ENCODE data around the gene TUT1. TPM values are rescaled to one million over a fixed set of nuclear protein-coding genes. Genes with fewer than 3 reads are reported as not detected.
"Not testable (repeated sequence)": the region's sequence is repeated elsewhere in the genome, so short reads cannot be mapped to it uniquely, and the experiment has no call there.

TUT1 gene
- total RNA-seq, 1 donor from 2014 or later = 14.7 TPM

GRCh38 chr11:62561677-62562230 is 29.6 kb downstream of the TUT1 start:
- ATAC-seq (ENCODE audit: poor library complexity); intact Hi-C loops (cut with DNase I); DNase-seq: not testable (repeated sequence)

DNA sequence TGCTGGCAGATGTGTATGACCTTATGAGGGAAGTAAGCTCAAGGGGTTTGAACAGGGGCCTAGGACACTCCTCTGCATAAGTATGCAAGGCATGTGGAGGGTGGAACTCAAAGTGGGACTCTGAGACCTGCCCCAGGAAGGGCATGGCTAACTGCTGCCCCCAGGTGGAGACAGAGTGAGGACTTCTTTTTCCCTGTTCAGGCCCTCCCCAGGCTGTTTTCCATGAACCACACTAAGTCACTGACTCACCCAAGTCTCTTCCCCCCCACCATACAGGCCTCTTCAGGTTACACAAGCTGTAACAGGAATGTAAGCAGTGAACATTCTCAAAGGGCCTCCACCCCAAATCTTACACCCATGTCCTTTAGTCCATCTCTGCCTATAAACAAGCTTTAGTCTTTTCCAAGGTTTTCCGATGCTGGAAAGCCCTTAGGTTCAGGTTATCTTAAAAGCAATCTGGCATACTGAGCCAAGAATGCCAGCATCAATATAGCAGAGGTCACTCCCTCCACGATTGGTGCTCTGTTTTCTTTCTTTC is 30.7 kb downstream of the TUT1 start:
- intact Hi-C loops (cut with DNase I) = no loop called here
- ATAC-seq (ENCODE audit: poor library complexity) (peak; percentile 87), DNase-seq (peak; percentile 84)

- intact Hi-C loops (cut with DNase I) = loop anchor here (5.0 kb wide), 1 partner anchor 137 kb away; no protein-coding TSS in a partner anchor
- DNase-seq; ATAC-seq (ENCODE audit: poor library complexity): not testable (repeated sequence)
Measured at GRCh38 chr11:62559626-62560025, 31.7 kb downstream of the TUT1 start.

- DNase-seq (no peak), ATAC-seq (ENCODE audit: poor library complexity) (no peak)
- intact Hi-C loops (cut with DNase I) = loop anchor here (5.0 kb wide), 1 partner anchor 137 kb away; no protein-coding TSS in a partner anchor
Measured at GRCh38 chr11:62559204-62559603, 32.1 kb downstream of the TUT1 start.

DNA sequence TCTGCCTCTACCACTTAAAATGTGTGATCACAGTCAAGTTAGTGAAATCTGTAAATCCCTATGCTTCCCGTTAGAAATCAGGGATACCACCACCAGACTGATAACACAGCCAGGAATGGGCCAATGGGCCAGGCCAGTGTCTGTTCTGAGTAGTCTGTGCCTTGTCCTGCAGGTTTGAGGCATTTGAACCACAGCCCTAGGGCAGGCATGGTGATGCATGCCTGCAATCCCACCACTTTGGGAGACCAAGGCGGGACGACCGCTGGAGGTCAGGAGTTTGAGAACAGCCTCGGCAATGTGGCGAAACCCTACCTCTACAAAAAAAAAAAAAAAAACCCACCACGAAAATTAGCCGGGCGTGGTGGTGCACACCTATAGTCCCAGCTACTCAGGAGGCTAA is 32.7 kb downstream of the TUT1 start:
- intact Hi-C loops (cut with DNase I) = loop anchor here (5.0 kb wide), 1 partner anchor 136 kb away; no protein-coding TSS in a partner anchor
- DNase-seq = no peak
- no peak for ATAC-seq (ENCODE audit: poor library complexity)

DNA sequence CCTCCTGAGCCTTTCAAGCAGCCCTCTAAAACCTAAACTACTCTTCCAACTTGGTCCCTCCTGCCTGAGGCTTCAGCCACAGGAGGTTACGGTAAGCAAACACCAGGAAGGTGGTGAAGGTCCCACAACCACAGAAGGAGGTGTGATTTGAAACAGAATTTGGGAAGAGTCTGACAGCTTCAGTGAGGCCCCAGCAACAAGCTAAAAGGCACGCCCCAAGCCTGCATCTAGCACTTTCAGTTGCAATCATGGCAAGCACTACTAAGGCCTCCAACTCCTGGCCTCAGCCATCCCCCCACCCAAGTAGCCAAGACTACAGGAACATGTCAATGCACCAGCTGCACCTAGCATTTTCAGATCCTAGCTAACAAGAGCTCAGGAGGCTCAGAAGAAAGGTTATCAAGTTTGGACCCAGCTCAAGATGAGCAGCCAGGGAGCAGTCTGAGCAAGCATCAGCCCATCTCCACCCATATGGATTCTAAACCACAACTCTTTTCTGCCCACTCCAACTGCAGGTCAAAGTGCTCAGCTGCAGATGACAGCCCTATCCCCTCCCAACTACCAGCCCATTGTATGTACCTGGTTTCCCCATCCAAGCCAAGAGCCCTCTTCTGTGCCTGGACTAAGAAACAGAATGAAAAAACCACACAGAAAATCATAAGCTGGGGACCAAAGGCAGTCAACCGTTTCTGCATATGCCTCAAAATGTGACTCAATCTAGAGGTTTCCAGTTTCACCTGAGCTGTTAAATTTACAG is 34.3 kb downstream of the TUT1 start:
- intact Hi-C loops (cut with DNase I) = loop anchor here (5.0 kb wide), 1 partner anchor 135 kb away; no protein-coding TSS in a partner anchor
- ATAC-seq (ENCODE audit: poor library complexity) = no peak
- DNase-seq = no peak

DNA sequence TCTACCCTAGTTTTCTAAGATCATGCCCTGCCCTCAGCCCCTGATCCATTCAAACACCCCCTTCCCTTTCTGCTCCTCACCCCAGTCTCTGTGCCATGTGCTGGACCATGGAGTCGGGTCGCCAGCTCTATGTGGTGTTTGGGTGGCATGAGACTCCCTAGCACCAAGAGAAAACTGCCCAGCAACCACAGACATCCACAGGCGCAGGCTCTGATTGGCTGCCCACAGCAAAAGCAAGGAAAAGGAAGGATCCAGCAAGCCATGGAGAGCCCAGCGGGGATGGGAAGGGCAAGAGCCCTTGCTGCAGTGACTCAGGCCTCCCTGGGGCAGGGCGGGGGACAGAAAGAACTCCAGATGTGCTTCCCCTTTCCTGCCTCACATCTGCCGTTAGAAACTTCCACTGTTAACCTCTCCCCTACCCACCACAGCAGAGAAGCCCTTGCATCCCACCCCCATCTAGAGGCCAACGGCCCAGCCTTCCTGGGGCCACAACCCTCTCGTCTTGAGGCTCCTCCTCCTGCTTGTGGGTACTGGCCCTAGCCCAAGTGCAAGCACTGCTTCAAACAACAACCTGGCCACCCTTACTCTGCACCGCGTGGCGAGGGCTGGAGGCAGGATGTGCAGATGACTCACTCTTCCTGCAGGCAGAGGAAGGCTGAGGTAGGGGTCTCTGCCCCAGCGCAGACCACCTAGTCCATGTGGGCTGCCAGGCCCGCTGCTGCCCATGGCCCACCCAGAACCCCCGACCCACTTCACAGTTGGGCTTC is 35.0 kb downstream of the TUT1 start:
- DNase-seq (peak; percentile 94), ATAC-seq (ENCODE audit: poor library complexity) (peak; percentile 64)
- intact Hi-C loops (cut with DNase I) = loop anchor here (5.0 kb wide), 1 partner anchor 134 kb away; no protein-coding TSS in a partner anchor

DNA sequence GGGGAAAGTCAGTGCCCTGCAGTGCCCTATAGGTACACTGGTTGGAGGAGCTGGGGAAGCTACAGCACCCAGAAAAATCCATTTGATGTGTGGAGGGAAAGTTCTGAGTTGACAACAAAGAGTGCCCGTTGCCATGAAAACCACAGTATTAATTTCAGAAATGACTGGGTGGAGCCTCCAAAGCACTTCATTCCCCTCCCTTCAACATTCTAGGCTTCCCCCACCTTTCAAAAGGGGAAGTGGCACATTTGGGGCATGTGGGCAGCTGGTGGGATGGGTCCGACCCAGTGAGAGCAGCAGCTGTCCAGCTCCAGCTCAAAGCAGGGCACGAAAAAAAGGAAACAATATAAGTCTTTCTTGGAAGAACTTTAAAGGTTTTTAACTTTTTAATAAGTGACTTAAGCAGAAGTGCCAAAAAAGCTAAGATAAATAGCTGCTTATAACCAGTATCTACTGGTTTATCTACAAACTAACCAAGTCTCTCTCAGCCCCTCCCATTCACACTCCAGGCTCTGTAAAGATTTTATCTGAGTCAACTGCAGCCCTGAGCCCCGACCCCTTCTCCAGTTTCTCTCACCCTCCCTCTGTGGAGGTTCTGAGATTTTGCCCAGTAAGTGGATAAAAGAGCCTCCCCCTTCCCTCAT is 35.7 kb downstream of the TUT1 start:
- ATAC-seq (ENCODE audit: poor library complexity) (no peak), DNase-seq (peak; percentile 64)
- intact Hi-C loops (cut with DNase I) = loop anchor here (5.0 kb wide), 1 partner anchor 133 kb away; no protein-coding TSS in a partner anchor

- DNase-seq = no peak
- no peak for ATAC-seq (ENCODE audit: poor library complexity)
- intact Hi-C loops (cut with DNase I) = loop anchor here (5.0 kb wide), 1 partner anchor 132 kb away; no protein-coding TSS in a partner anchor
Measured at GRCh38 chr11:62554387-62555167, 36.7 kb downstream of the TUT1 start.

GRCh38 chr11:62553839-62554361 is 37.4 kb downstream of the TUT1 start:
- intact Hi-C loops (cut with DNase I) = no loop called here
- ATAC-seq (ENCODE audit: poor library complexity) (no peak), DNase-seq (no peak)

- peak; percentile 81 for ATAC-seq (ENCODE audit: poor library complexity)
- intact Hi-C loops (cut with DNase I) = no loop called here
- peak; percentile 91 for DNase-seq
Measured at GRCh38 chr11:62553080-62553838, 38.1 kb downstream of the TUT1 start.

DNA sequence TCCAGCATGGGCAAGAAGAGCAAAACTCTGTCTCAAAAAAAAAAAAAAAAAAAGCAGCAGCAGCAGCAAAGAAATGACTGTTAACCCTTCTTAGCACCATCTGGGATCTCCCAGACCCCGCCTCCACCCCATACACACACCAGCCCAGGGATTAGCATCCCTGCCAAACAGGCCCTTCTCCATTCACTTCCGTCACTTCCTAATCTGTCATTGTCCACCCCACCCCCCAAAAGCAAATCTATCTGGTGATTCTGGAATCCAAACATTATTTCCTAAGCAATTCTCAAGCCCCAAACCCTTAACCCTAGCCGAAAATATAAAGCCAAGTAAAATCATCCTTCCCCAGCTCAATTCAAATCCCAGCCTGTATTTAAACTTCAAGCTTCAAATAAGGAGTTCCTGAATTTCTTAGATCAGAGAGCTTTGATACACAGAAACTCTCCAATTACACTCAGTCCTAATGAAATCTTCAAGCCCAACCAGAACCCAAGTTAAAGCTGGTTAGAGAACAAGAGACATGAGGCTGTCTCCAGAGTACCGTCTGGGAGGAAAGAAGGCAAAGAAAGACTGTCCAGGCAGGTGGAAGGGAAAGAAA is 38.7 kb downstream of the TUT1 start:
- DNase-seq = no peak
- intact Hi-C loops (cut with DNase I) = no loop called here
- no peak for ATAC-seq (ENCODE audit: poor library complexity)

GRCh38 chr11:62550478-62550877 is 40.8 kb downstream of the TUT1 start:
- DNase-seq; ATAC-seq (ENCODE audit: poor library complexity); intact Hi-C loops (cut with DNase I): not testable (repeated sequence)

DNA sequence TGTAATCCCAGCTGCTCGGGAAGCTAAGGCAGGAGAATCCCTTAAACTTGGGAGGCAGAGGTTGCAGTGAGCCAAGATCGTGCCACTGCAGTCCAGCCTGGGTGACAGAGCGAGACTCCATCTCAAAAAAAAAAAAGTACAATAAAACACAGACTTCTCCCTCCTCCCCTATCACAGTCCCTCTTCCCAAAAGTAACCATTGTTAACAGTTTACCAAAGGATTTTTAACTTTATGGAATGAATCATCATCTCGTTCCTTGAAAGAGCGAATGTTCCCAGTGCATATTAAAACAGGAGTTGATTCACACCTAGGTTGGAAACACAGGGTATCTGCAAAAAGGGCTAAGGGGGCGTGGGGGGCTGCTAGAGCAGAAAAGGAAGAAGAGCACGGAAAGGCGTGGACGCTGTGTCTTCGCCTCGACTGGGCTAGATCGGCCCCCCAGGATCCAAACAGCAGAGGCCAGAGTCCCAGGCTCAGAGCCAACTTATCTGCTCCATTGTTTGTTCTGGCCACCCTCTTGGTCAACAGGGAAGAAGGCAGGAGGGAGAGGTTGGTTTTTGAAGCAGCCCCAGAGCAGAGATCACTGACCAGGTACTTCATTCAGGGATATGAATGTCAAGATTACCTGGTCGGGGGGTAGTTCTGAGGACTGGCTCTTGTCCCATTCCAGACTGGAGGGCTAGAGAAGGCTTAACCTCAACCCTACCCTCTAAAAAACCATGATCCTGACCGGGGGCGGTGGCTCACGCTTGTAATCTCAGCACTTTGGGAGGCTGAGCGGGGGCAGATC is 42.6 kb downstream of the TUT1 start:
- ATAC-seq (ENCODE audit: poor library complexity) (no peak), DNase-seq (no peak)
- intact Hi-C loops (cut with DNase I) = loop anchor here (5.0 kb wide), 1 partner anchor 151 kb away; no protein-coding TSS in a partner anchor

DNA sequence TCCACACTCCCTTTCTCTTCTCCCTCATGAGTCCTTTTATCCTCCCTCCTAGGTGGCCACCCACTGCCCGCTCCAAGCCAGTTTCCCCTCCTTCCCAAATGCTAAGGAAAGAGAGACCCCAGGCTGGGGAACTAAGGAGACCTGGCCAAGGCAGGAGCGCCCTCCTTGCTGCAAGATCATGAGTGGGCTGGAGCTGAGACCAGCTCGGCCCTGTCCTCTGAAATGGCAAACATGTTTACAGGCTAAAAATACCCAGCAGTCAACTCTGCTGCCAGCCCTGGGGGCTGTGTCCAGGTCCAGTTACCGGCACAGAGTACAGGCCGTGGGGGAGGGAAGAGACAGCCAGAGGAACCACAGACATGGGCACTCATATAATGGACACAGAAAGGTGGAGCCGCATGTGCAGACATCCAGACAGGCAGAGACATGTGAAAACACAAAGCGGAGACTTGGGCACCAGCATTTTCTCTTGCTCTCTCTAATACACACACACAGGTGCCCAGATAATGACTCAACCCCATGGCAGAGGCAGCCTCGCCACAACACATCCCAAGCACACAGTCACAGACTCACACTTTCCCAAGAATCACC is 43.5 kb downstream of the TUT1 start:
- ATAC-seq (ENCODE audit: poor library complexity) (peak; percentile 34), DNase-seq (peak; percentile 73)
- intact Hi-C loops (cut with DNase I) = loop anchor here (5.0 kb wide), 1 partner anchor 150 kb away; no protein-coding TSS in a partner anchor

Measured in Right ventricle myocardium superior (tissue), 1 donor.